ENCODE data around the gene IYD. TPM values are rescaled to one million over a fixed set of nuclear protein-coding genes. Genes with fewer than 3 reads are reported as not detected.

IYD gene
- total and polyA plus RNA-seq, 9 of the 15 experiments (the other 6 are each of a cell fraction or from before 2014, with no cell fraction given) = not detected

DNA sequence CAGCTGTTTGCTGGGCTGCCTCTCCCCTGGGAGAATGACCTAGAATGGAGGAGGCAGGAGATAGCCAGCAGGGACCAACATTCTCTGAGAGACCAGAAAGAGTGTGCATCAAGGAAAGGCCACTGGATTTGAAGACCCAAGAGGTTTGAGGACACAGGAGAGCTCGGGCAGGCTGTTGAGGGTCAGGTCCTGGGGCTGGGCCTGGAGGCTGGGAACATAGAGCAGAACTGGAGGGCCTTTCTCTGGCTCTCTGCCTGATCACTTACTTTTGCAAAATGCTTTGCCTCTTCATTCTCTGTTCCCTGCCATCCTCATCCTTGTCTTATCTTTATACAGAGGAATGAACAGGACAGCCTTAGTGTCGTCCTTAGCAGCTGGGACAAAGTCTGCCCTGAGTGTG is 2.5 kb downstream of the IYD start:
- Histone ChIP-seq H3K9ac (ENCODE audit: insufficient read depth in 1 of 2, low read depth in 2 of 2, low read length in 2 of 2) (no peak overlapping the region), H3K27me3 (ENCODE audit: control insufficient read depth in 2 of 2, insufficient read depth in 2 of 2, low read length in 2 of 2) (peaks cover 16 to 33% of the 10 kb centered on the region in 2 experiments; a peak in 4 of 5 replicates), H3K27ac (ENCODE audit: extremely low read depth, low read depth, low read length) (no peak overlapping the region), H3K9me3 (replicated peaks; ENCODE audit: control insufficient read depth, insufficient read depth, low read depth, low read length) (no peaks in the 10 kb centered on the region), H3K79me2 (ENCODE audit: control insufficient read depth, insufficient read depth, low read length) (no peaks in the 10 kb centered on the region), H3K9me1 (ENCODE audit: control insufficient read depth, insufficient read depth, low read length) (no peaks in the 10 kb centered on the region), H4K20me1 (replicated peaks; ENCODE audit: control insufficient read depth, insufficient read depth, low read length) (0 out of 2 replicates have a peak, but pooled peaks cover 2% of the 10 kb centered on the region), H3K4me2 (ENCODE audit: insufficient read depth, low read length) (no peak overlapping the region), H2AFZ (ENCODE audit: low read depth, low read length) (no peak overlapping the region), H3K4me1 (replicated peaks in 1 of 2; ENCODE audit: control insufficient read depth in 2 of 2, insufficient read depth in 2 of 2, low read length in 2 of 2) (no peaks in the 10 kb centered on the region), H3K4me3 (no peak overlapping the region), H3K36me3 (ENCODE audit: control insufficient read depth, insufficient read depth, low read length) (no peaks in the 10 kb centered on the region)
- ATAC-seq (no peak), FAIRE-seq (no peak), DNase-seq (ENCODE audit: extremely low read depth in 1 of 4, low spot score in 3 of 4) (no peak)
- CTCF ChIA-PET (ENCODE audit: low intra/inter-chr PET ratio) = no interaction called here
- BruUV-seq (replicated peaks) = no TSS peak
- intact Hi-C loops (cut with micrococcal nuclease) (no loop called here), in situ Hi-C loops (cut with MboI) (no loop called here)
- POLR2A ChIA-PET = interaction anchor here (0.6 to 1.4 kb wide), 2 partner anchors 317 to 1018 kb away, joined by 3 read pairs; no protein-coding TSS in a partner anchor
- TF ChIP-seq SIN3A (IDR thresholded peaks at IDR 0.05; ENCODE audit: borderline replicate concordance in 2 of 2, control insufficient read depth in 1 of 2, low read depth in 2 of 2, low read length in 2 of 2) = no peak
- no peak for TF ChIP-seq SREBF1 (IDR thresholded peaks at IDR 0.05; ENCODE audit: borderline replicate concordance, low read depth, low read length)
- no peak for TF ChIP-seq ZNF77 (CRISPR knock-in tag; IDR thresholded peaks at IDR 0.05)
- WGBS (ENCODE audit: insufficient coverage, low coverage, missing lambda C conversion rate) = 0% methylated on average over 2 of the region's 2 CpGs

DNA sequence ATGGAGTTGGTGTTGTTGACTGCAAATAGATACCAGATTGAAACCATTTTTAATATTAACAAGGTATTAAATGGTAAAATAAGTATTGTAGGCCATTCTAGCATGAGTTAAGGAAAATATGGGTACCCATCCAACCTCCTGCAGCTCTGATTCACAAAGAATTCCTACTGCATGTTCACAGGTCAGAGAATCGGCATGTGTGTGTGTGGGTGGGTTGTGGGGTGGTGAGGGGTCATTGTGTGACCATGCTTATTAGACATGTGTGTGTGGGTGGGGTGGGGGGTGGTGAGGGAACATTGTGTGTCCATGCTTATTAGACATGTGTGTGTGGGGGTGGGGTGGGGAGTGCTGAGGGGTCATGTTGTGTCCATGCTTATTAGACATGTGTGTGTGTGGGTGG is 3.2 kb downstream of the IYD start:
- Histone ChIP-seq H3K9me3 (replicated peaks; ENCODE audit: control insufficient read depth, insufficient read depth, low read depth, low read length) (no peaks in the 10 kb centered on the region), H3K27me3 (ENCODE audit: control insufficient read depth in 2 of 2, insufficient read depth in 2 of 2, low read length in 2 of 2) (peaks cover 13 to 27% of the 10 kb centered on the region in 2 experiments; a peak in 4 of 5 replicates), H3K9me1 (ENCODE audit: control insufficient read depth, insufficient read depth, low read length) (no peaks in the 10 kb centered on the region), H3K4me3 (no peak overlapping the region), H3K27ac (ENCODE audit: extremely low read depth, low read depth, low read length) (no peak overlapping the region), H3K79me2 (ENCODE audit: control insufficient read depth, insufficient read depth, low read length) (no peaks in the 10 kb centered on the region), H3K36me3 (ENCODE audit: control insufficient read depth, insufficient read depth, low read length) (no peaks in the 10 kb centered on the region), H4K20me1 (replicated peaks; ENCODE audit: control insufficient read depth, insufficient read depth, low read length) (no peaks in the 10 kb centered on the region), H3K4me1 (replicated peaks in 1 of 2; ENCODE audit: control insufficient read depth in 2 of 2, insufficient read depth in 2 of 2, low read length in 2 of 2) (no peaks in the 10 kb centered on the region), H2AFZ (ENCODE audit: low read depth, low read length) (no peak overlapping the region), H3K9ac (ENCODE audit: insufficient read depth in 1 of 2, low read depth in 2 of 2, low read length in 2 of 2) (no peak overlapping the region), H3K4me2 (ENCODE audit: insufficient read depth, low read length) (no peak overlapping the region)
- 0% methylated on average over 1 of the region's 1 CpG for WGBS (ENCODE audit: insufficient coverage, low coverage, missing lambda C conversion rate)
- ChIA-PET POLR2A (no interaction called here), CTCF (ENCODE audit: low intra/inter-chr PET ratio) (no interaction called here)
- no TSS peak for BruUV-seq (replicated peaks)
- no peak for TF ChIP-seq RBM34 (IDR thresholded peaks at IDR 0.05; ENCODE audit: borderline replicate concordance, insufficient read depth, low read length)
- ATAC-seq (no peak), DNase-seq (ENCODE audit: extremely low read depth in 1 of 4, low spot score in 3 of 4) (no peak), FAIRE-seq (no peak)
- in situ Hi-C loops (cut with MboI) (no loop called here), intact Hi-C loops (cut with micrococcal nuclease) (no loop called here)

Measured in K562 (cell line).